GM15510 (cell line): ENCODE data around the gene SELENOS.

Source experiments
- POLR2A ChIP-seq: IDR thresholded peaks from 3 replicates; pipeline ENCODE4 v1.6.1; 2011; ENCODE audit warnings: borderline replicate concordance; ENCODE audit not compliant: insufficient read length; ENCODE audit errors: extremely low read depth

Gene SELENOS

GRCh38 chr15:101277038-101277822 is at the start of gene SELENOS:
Gene SELENOS, minus strand, starts transcription at chr15:101277485. Its CDS starts 68 bp downstream, at chr15:101277417.
- TF ChIP-seq POLR2A = peak; percentile 79

GRCh38 chr15:101326462-101327146 is 49.3 kb upstream of the SELENOS start:
- TF ChIP-seq POLR2A = no peak

GRCh38 chr15:101326026-101326315 is 48.7 kb upstream of the SELENOS start:
- no peak for TF ChIP-seq POLR2A

GRCh38 chr15:101325263-101326025 is 48.2 kb upstream of the SELENOS start:
- TF ChIP-seq POLR2A = no peak

- TF ChIP-seq POLR2A = no peak
Measured at GRCh38 chr15:101324524-101325177, 47.4 kb upstream of the SELENOS start.

GRCh38 chr15:101323793-101324523 is 46.7 kb upstream of the SELENOS start:
- TF ChIP-seq POLR2A = no peak

GRCh38 chr15:101322854-101323477 is 45.7 kb upstream of the SELENOS start:
- no peak for TF ChIP-seq POLR2A

- no peak for TF ChIP-seq POLR2A
Measured at GRCh38 chr15:101322016-101322695, 44.9 kb upstream of the SELENOS start.

- no peak for TF ChIP-seq POLR2A
Measured at GRCh38 chr15:101320501-101321052, 43.3 kb upstream of the SELENOS start.

GRCh38 chr15:101318839-101319238 is 41.6 kb upstream of the SELENOS start:
- no peak for TF ChIP-seq POLR2A

- TF ChIP-seq POLR2A = no peak
Measured at GRCh38 chr15:101318147-101318819, 41.0 kb upstream of the SELENOS start.

- no peak for TF ChIP-seq POLR2A
Measured at GRCh38 chr15:101317336-101317872, 40.1 kb upstream of the SELENOS start.
